Tibial artery (tissue), 4 donors: Measurements from ENCODE around the gene IGF2BP3.

Experiments
- DNase-seq, 2 donors: peaks; one replicate each; pipeline ENCODE4 v3.0.0-alpha.2; 2019
- H3K27ac ChIP-seq, 2 donors: fragments of 200-600 bp; sonication (generic) in 1 of 2; 1 replicate in 1 of 2; 2 replicates in 1 of 2; pipeline ENCODE4 v1.5.1; 2018 to 2019; ENCODE audit warnings: mild to moderate bottlenecking in 1 of 2
- H3K27me3 ChIP-seq, 2 donors: fragments of 200-600 bp; sonication (generic) in 1 of 2; one replicate each; pipeline versions ENCODE4 v1.5.1 to v1.6.0; 2016 to 2019
- H3K36me3 ChIP-seq, 3 donors: fragments of 200-600 bp; sonication (generic) in 2 of 3; one replicate each; pipeline ENCODE4 v1.5.1; 2016 to 2019; ENCODE audit warnings: mild to moderate bottlenecking in 2 of 3
- H3K4me1 ChIP-seq, 4 donors: fragments of 200-600 bp; sonication (generic) in 2 of 4; 1 replicate in 3 of 4; 2 replicates in 1 of 4; pipeline ENCODE4 v1.5.1; 2016 to 2019
- H3K4me3 ChIP-seq, 2 donors: fragments of 200-600 bp; sonication (generic) in 1 of 2; 1 replicate in 1 of 2; 2 replicates in 1 of 2; pipeline ENCODE4 v1.5.1; 2018 to 2019; ENCODE audit warnings: mild to moderate bottlenecking in 2 of 2
- H3K9me3 ChIP-seq, 3 donors: fragments of 200-600 bp; sonication (generic) in 1 of 3; one replicate each; pipeline ENCODE4 v1.5.1; 2016 to 2019
- intact Hi-C: fragments of 100-400 bp; cut with DNase I; formaldehyde crosslinking; loops from one replicate; pipeline ENCODE4 v1.15.0; 2023; ENCODE audit warnings: low total_unique reads
- TF ChIP-seq, protein P1 (sequence below), 2 experiments: fragments of 200-600 bp in 1 of 2; fragments of 450-650 bp in 1 of 2; IDR thresholded peaks; one replicate each; pipeline ENCODE4 v1.5.1; 2017 to 2019; ENCODE audit warnings: antibody characterized with exemption in 2 of 2, mild to moderate bottlenecking in 1 of 2, moderate library complexity in 1 of 2

The IGF2BP3 gene

DNA sequence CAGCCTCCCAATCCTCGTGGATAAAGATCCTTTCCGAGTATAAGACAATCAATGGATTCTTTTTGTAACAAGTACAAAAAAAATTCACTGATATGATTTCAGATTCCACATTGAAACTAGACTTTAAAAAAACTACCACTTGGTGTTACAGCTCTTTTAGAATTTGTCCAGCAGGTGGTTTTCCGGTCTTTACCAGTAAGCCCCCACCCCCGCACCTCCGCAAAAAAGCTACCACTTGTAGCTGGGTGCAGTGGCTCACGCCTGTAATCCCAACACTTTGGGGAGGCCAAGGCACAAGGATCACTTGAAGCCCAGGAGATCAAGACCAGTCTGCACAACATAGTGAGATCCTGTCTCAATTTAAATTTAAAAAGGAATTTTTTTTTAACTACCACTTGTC is 19.8 kb downstream of the IGF2BP3 start:
- Histone ChIP-seq H3K27ac (no peak overlapping the region), H3K4me3 (no peak overlapping the region), H3K36me3 (no peaks in the 10 kb centered on the region), H3K4me1 (no peaks in the 10 kb centered on the region), H3K9me3 (no peaks in the 10 kb centered on the region), H3K27me3 (peaks cover 0 to 25% of the 10 kb centered on the region in 2 donors)
- TF ChIP-seq, protein P1, sequence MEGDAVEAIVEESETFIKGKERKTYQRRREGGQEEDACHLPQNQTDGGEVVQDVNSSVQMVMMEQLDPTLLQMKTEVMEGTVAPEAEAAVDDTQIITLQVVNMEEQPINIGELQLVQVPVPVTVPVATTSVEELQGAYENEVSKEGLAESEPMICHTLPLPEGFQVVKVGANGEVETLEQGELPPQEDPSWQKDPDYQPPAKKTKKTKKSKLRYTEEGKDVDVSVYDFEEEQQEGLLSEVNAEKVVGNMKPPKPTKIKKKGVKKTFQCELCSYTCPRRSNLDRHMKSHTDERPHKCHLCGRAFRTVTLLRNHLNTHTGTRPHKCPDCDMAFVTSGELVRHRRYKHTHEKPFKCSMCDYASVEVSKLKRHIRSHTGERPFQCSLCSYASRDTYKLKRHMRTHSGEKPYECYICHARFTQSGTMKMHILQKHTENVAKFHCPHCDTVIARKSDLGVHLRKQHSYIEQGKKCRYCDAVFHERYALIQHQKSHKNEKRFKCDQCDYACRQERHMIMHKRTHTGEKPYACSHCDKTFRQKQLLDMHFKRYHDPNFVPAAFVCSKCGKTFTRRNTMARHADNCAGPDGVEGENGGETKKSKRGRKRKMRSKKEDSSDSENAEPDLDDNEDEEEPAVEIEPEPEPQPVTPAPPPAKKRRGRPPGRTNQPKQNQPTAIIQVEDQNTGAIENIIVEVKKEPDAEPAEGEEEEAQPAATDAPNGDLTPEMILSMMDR (IDR thresholded peaks at IDR 0.05) = no peak
- DNase-seq = no peak
- intact Hi-C loops = no loop called here

- no peaks in the 10 kb centered on the region for H3K4me1 ChIP-seq
- H3K27me3 ChIP-seq = peaks cover 0 to 20% of the 10 kb centered on the region in 2 donors
- TF ChIP-seq, protein P1 (IDR thresholded peaks at IDR 0.05) = no peak
- no peaks in the 10 kb centered on the region for H3K36me3 ChIP-seq
- H3K9me3 ChIP-seq = no peaks in the 10 kb centered on the region
- no peak for DNase-seq
- H3K4me3 ChIP-seq = no peak overlapping the region
- intact Hi-C loops = no loop called here
- no peak overlapping the region for H3K27ac ChIP-seq
Measured at GRCh38 chr7:23449941-23450340, 20.4 kb downstream of the IGF2BP3 start.

DNA sequence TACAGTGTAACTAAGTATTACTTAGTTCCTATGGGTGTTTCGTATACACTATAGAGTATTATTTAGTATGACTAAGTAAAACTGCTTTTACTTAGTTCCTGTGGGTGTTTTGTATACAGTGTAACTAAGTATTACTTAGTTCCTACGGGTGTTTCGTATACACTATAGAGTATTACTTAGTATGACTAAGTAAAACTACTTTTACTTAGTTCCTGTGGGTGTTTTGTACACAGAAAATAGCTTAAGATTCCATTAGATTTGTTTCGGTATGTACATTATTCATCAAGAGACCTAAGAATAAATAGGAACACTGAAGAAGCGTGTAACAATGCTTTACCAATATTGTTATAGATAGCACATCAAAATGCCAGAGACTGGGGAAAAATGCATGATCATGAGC is 25.0 kb downstream of the IGF2BP3 start:
- H3K27ac ChIP-seq = no peak overlapping the region
- intact Hi-C loops = no loop called here
- H3K36me3 ChIP-seq = no peaks in the 10 kb centered on the region
- no peak overlapping the region for H3K4me3 ChIP-seq
- peaks cover 0 to 11% of the 10 kb centered on the region in 2 donors for H3K27me3 ChIP-seq
- TF ChIP-seq, protein P1 (IDR thresholded peaks at IDR 0.05) = no peak
- no peak for DNase-seq
- no peaks in the 10 kb centered on the region for H3K9me3 ChIP-seq
- no peaks in the 10 kb centered on the region for H3K4me1 ChIP-seq

GRCh38 chr7:23443974-23444373 is 26.3 kb downstream of the IGF2BP3 start:
- no peaks in the 10 kb centered on the region for H3K4me1 ChIP-seq
- intact Hi-C loops = no loop called here

DNA sequence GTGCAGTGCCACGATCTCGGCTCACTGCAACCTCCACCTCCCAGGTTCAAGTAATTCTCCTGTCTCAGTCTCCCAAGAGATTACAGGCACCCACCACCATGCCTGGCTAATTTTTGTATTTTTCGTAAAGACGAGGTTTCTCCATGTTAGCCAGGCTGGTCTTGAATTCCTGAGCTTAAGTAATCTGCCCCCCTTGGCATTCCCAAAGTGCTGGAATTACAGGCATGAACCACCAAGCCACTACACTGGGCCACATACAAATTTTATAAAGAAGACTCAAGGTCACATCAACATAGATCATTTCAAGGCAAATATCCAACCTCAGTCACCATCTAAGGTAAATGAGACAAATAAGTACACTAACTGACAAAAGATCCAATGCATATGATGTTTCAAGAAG is 32.1 kb downstream of the IGF2BP3 start:
- intact Hi-C loops = no loop called here
- H3K4me3 ChIP-seq = no peak overlapping the region
- H3K9me3 ChIP-seq = no peaks in the 10 kb centered on the region
- DNase-seq = no peak
- TF ChIP-seq, protein P1 (IDR thresholded peaks at IDR 0.05) = no peak
- no peak overlapping the region for H3K27ac ChIP-seq
- peaks cover 0 to under 1% of the 10 kb centered on the region in 2 donors for H3K27me3 ChIP-seq
- no peaks in the 10 kb centered on the region for H3K36me3 ChIP-seq
- H3K4me1 ChIP-seq = no peaks in the 10 kb centered on the region

More at GRCh38 chr7:23443974-23444373, 26.3 kb downstream of the IGF2BP3 start:
- Histone ChIP-seq H3K27me3 (peaks cover 0 to 11% of the 10 kb centered on the region in 2 donors), H3K9me3 (no peaks in the 10 kb centered on the region), H3K4me3 (no peak overlapping the region), H3K36me3 (no peaks in the 10 kb centered on the region), H3K27ac (no peak overlapping the region)
- no peak for DNase-seq
- TF ChIP-seq, protein P1 (IDR thresholded peaks at IDR 0.05) = no peak
